Measurements from ENCODE around the gene FCSK.

DNA sequence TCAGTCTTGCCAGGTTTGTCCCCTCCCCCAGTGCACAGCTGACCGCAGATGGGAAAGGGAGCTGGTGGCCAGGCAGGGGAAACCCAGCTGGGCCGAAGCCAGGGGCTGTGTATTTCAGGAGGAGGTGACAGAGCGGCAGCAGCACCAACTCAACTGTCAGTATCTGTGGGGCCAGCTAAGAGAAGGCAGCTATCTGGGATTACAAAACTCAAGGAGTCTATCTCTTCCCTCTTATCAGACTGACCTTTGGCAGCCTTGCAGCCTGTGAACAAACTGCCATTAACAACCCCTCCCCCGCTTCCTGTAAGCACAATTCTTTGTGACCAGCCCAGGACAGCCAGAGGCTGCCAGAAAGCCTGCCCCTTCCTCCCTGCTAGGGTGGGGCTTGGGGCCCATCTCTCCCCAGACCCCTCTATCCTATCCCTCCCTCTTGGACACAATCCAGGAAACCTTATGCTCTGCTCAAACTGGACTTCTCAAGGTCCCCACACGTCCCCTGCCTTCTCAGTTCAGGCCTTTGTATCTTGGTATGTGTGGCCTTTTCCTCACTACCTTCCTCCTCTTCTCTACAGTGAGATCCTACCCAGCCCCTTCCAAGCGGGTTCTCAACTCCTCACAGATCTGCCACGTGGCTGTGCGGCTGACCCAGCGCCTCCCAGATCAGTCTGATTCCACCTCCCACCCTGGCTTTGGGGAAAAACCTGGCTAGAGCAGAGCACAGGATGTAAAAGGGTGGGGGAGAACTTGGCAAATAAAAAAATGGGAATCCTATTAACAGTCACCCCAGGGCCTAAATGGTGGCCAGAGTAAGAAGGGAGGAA is 26.0 kb upstream of the FCSK start:
- TF ChIP-seq, protein P1, sequence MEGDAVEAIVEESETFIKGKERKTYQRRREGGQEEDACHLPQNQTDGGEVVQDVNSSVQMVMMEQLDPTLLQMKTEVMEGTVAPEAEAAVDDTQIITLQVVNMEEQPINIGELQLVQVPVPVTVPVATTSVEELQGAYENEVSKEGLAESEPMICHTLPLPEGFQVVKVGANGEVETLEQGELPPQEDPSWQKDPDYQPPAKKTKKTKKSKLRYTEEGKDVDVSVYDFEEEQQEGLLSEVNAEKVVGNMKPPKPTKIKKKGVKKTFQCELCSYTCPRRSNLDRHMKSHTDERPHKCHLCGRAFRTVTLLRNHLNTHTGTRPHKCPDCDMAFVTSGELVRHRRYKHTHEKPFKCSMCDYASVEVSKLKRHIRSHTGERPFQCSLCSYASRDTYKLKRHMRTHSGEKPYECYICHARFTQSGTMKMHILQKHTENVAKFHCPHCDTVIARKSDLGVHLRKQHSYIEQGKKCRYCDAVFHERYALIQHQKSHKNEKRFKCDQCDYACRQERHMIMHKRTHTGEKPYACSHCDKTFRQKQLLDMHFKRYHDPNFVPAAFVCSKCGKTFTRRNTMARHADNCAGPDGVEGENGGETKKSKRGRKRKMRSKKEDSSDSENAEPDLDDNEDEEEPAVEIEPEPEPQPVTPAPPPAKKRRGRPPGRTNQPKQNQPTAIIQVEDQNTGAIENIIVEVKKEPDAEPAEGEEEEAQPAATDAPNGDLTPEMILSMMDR (IDR thresholded peaks at IDR 0.05) = no peak
- no peak for TF ChIP-seq POLR2A (IDR thresholded peaks at IDR 0.05)

Data from uterus (tissue), 2 donors.